ENCODE results near the gene VAV3.
"Not testable (repeated sequence)": the region's sequence is repeated elsewhere in the genome, so short reads cannot be mapped to it uniquely, and the experiment has no call there.

The VAV3 gene

GRCh38 chr1:107724648-107725047, 240.3 kb downstream of the VAV3 start:
- DNase-seq = no peak

GRCh38 chr1:107720210-107720609, 244.8 kb downstream of the VAV3 start:
- not testable (repeated sequence) for DNase-seq

- DNase-seq = no peak
Observed at GRCh38 chr1:107710005-107710404, 255.0 kb downstream of the VAV3 start.

GRCh38 chr1:107707111-107707510, 257.9 kb downstream of the VAV3 start:
- no peak for DNase-seq

GRCh38 chr1:107706182-107706581, 258.8 kb downstream of the VAV3 start:
- no peak for DNase-seq

GRCh38 chr1:107704911-107705310, 260.1 kb downstream of the VAV3 start:
- DNase-seq = no peak

- DNase-seq = no peak
Observed at GRCh38 chr1:107702946-107703571, 261.9 kb downstream of the VAV3 start.

- not testable (repeated sequence) for DNase-seq
Observed at GRCh38 chr1:107700651-107701050, 264.3 kb downstream of the VAV3 start.

- DNase-seq = no peak
Observed at GRCh38 chr1:107698161-107698560, 266.8 kb downstream of the VAV3 start.

GRCh38 chr1:107695341-107695740, 269.6 kb downstream of the VAV3 start:
- no peak for DNase-seq

- DNase-seq = no peak
Observed at GRCh38 chr1:107692580-107693345, 272.2 kb downstream of the VAV3 start.

GRCh38 chr1:107691540-107691939, 273.4 kb downstream of the VAV3 start:
- DNase-seq = no peak

GRCh38 chr1:107690491-107690890, 274.5 kb downstream of the VAV3 start:
- DNase-seq = no peak

- no peak for DNase-seq
Observed at GRCh38 chr1:107689733-107690132, 275.2 kb downstream of the VAV3 start.

- no peak for DNase-seq
Observed at GRCh38 chr1:107689159-107689558, 275.8 kb downstream of the VAV3 start.

- DNase-seq = no peak
Observed at GRCh38 chr1:107687849-107688753, 276.9 kb downstream of the VAV3 start.

- no peak for DNase-seq
Observed at GRCh38 chr1:107683683-107684082, 281.3 kb downstream of the VAV3 start.

- no peak for DNase-seq
Observed at GRCh38 chr1:107683191-107683657, 281.8 kb downstream of the VAV3 start.

- DNase-seq = no peak
Observed at GRCh38 chr1:107682467-107682866, 282.5 kb downstream of the VAV3 start.

- DNase-seq = no peak
Observed at GRCh38 chr1:107681001-107681479, 283.9 kb downstream of the VAV3 start.

- no peak for DNase-seq
Observed at GRCh38 chr1:107680579-107680985, 284.4 kb downstream of the VAV3 start.

- DNase-seq = no peak
Observed at GRCh38 chr1:107679411-107679953, 285.5 kb downstream of the VAV3 start.

- no peak for DNase-seq
Observed at GRCh38 chr1:107678993-107679392, 286.0 kb downstream of the VAV3 start.

Data from stimulated activated CD4-positive, alpha-beta T cell treated with anti-CD3 and anti-CD28 coated beads, Interleukin-2, amount 100 ng/mL, for 48 hours (primary cell).